ENCODE measurements around the gene VWA3B. TPM values are rescaled to one million over a fixed set of nuclear protein-coding genes. Genes with fewer than 3 reads are reported as not detected.
"Not testable (repeated sequence)": the region's sequence is repeated elsewhere in the genome, so short reads cannot be mapped to it uniquely, and the experiment has no call there.

The VWA3B gene
- total RNA-seq, 4 donors from 2014 or later = not detected

GRCh38 chr2:98263362-98263761, 176.4 kb downstream of the VWA3B start:
- H3K36me3 ChIP-seq = no peaks in the 10 kb centered on the region
- H3K4me3 ChIP-seq = no peak overlapping the region
- intact Hi-C loops (cut with DNase I) = no loop called here
- no peak for DNase-seq
- no peak overlapping the region for H3K27ac ChIP-seq
- TF ChIP-seq POLR2A (IDR thresholded peaks at IDR 0.05) (no peak), CTCF (IDR thresholded peaks at IDR 0.05) (no peak)
- no peaks in the 10 kb centered on the region for H3K27me3 ChIP-seq
- peaks cover 0 to 28% (median 22%) of the 10 kb centered on the region in 3 donors for H3K9me3 ChIP-seq
- WGBS, 2 donors = 65 to 82% methylated on average over 1 of the region's 1 CpG
- H3K4me1 ChIP-seq = no peaks in the 10 kb centered on the region

GRCh38 chr2:98268225-98268624, 181.3 kb downstream of the VWA3B start:
- H3K27ac ChIP-seq; H3K27me3 ChIP-seq; DNase-seq; H3K4me3 ChIP-seq; H3K4me1 ChIP-seq; H3K36me3 ChIP-seq; intact Hi-C loops (cut with DNase I): not testable (repeated sequence)
- peaks cover 0 to 16% (median 14%) of the 10 kb centered on the region in 3 donors for H3K9me3 ChIP-seq

DNA sequence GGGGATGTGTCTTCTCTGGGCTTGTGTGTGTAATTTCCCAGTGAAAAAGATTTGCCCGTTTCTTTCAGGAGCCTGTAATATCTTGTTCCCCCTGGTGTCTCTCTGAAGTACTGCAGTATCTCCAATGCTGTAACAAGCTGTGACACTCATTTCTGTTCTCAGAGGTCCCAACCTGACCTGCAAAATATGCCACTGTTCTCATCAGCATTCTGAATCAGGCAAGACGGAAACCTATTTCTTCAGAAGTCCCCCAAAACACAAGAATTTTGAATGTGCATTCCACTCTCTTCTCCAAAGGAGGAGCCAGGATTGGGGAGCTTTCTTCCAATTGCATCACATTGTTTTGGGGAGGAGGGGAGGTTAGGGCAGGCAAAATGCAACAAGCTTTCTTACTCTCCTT, 182.3 kb downstream of the VWA3B start:
- H3K27me3 ChIP-seq = no peaks in the 10 kb centered on the region
- H3K4me1 ChIP-seq = peaks cover 0 to 4% (median 0%) of the 10 kb centered on the region in 3 donors
- TF ChIP-seq CTCF (IDR thresholded peaks at IDR 0.05) = peak in 5 of 6 experiments; percentile 79 to 85 (median 80)
- TF ChIP-seq POLR2A (IDR thresholded peaks at IDR 0.05) = no peak
- DNase-seq = no peak
- peak overlapping the region in 3 of 4 donors; percentile 1 to 21 (median 13) for H3K27ac ChIP-seq
- peaks cover 0 to 6% (median 4%) of the 10 kb centered on the region in 3 donors for H3K9me3 ChIP-seq
- WGBS, 2 donors = 20 to 27% methylated on average over 2 of the region's 2 CpGs
- H3K36me3 ChIP-seq = no peaks in the 10 kb centered on the region
- H3K4me3 ChIP-seq = no peak overlapping the region
- intact Hi-C loops (cut with DNase I) = no loop called here

DNA sequence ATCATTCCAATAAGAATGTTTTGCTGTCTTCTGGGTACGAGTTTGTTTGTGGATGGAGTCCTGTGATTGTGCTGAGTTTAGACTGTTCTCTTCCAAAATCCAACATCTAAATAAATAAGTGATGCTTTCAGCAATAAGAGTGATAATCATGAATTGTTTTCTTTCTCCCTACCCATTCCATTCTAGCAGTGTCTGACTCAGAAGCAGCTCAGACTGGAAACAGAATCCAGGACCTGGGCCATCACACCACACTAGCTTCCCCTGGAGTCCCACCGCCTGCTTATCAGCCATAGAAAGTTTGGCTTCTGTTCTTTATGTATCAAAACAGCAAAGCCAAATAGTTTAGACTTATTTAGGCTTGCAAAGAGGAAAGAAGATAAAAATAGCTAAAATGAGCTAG, 182.9 kb downstream of the VWA3B start:
- Histone ChIP-seq H3K27ac (peak overlapping the region in 3 of 4 donors; percentile 1 to 21 (median 13)), H3K4me3 (no peak overlapping the region), H3K36me3 (no peaks in the 10 kb centered on the region), H3K27me3 (no peaks in the 10 kb centered on the region), H3K9me3 (peaks cover 0 to 1% (median 0%) of the 10 kb centered on the region in 3 donors), H3K4me1 (peaks cover 0 to 4% (median 0%) of the 10 kb centered on the region in 3 donors)
- 42 to 66% methylated on average over 2 of the region's 2 CpGs for WGBS, 2 donors
- no peak for DNase-seq
- intact Hi-C loops (cut with DNase I) = loop anchor here (10.0 kb wide), 1 partner anchor 465 kb away; no protein-coding TSS in a partner anchor
- no peak for TF ChIP-seq CTCF (IDR thresholded peaks at IDR 0.05)
- no peak for TF ChIP-seq POLR2A (IDR thresholded peaks at IDR 0.05)

GRCh38 chr2:98277162-98277859, 190.3 kb downstream of the VWA3B start:
- Histone ChIP-seq H3K36me3 (no peaks in the 10 kb centered on the region), H3K27ac (peak overlapping the region in 1 of 4 donors; percentile 32), H3K4me3 (no peak overlapping the region), H3K27me3 (peaks cover 0 to 34% (median 0%) of the 10 kb centered on the region in 4 donors), H3K4me1 (peaks cover 5 to 25% (median 9%) of the 10 kb centered on the region in 3 donors), H3K9me3 (no peaks in the 10 kb centered on the region)
- no peak for DNase-seq
- TF ChIP-seq POLR2A (IDR thresholded peaks at IDR 0.05) = no peak
- TF ChIP-seq CTCF (IDR thresholded peaks at IDR 0.05) = no peak
- WGBS, 2 donors = 32 to 42% methylated on average over 7 to 9 of the region's 9 CpGs
- intact Hi-C loops (cut with DNase I) = loop anchor here (10.0 kb wide), 1 partner anchor 473 kb away; no protein-coding TSS in a partner anchor

All from esophagus squamous epithelium (tissue), 5 donors.